ENCODE measurements around the gene TMEM151B. TPM values are rescaled to one million over a fixed set of nuclear protein-coding genes. Genes with fewer than 3 reads are reported as not detected.
"Not testable (repeated sequence)": the region's sequence is repeated elsewhere in the genome, so short reads cannot be mapped to it uniquely, and the experiment has no call there.

Gene TMEM151B
- total and polyA plus RNA-seq, 5 experiments from 2014 or later = not detected

GRCh38 chr6:44339763-44340625 is 69.7 kb downstream of the TMEM151B start:
- Mint-ChIP-seq H3K27me3 (peaks cover 18 to 39% (median 31%) of the 10 kb centered on the region in 5 donors), H3K4me1 (peaks cover 0 to 2% (median 0%) of the 10 kb centered on the region in 4 donors), H3K4me3 (peak overlapping the region in 1 of 10 donors; percentile 38), H3K36me3 (no peaks in the 10 kb centered on the region), H3K27ac (no peak overlapping the region), H3K9me3 (no peaks in the 10 kb centered on the region)
- POLR2A ChIA-PET = no interaction called here
- DNase-seq = no peak
- ATAC-seq = no peak

- Mint-ChIP-seq H3K4me1 (peaks cover 0 to 2% (median 0%) of the 10 kb centered on the region in 4 donors), H3K36me3 (no peaks in the 10 kb centered on the region), H3K27ac (no peak overlapping the region), H3K27me3 (peaks cover 21 to 47% (median 31%) of the 10 kb centered on the region in 5 donors), H3K9me3 (no peaks in the 10 kb centered on the region), H3K4me3 (no peak overlapping the region)
- POLR2A ChIA-PET = interaction anchor here (0.8 kb wide), 1 partner anchor 73 kb away, joined by 3 read pairs; no protein-coding TSS in a partner anchor
- DNase-seq (no peak), ATAC-seq (no peak)
Measured at GRCh38 chr6:44341095-44341890, 71.0 kb downstream of the TMEM151B start.

- DNase-seq (no peak), ATAC-seq (no peak)
- Mint-ChIP-seq H3K4me3 (no peak overlapping the region), H3K36me3 (no peaks in the 10 kb centered on the region), H3K9me3 (no peaks in the 10 kb centered on the region), H3K27me3 (peaks cover 21 to 47% (median 34%) of the 10 kb centered on the region in 5 donors), H3K27ac (no peak overlapping the region), H3K4me1 (peaks cover 0 to 2% (median 0%) of the 10 kb centered on the region in 4 donors)
- POLR2A ChIA-PET = interaction anchor here (0.8 kb wide), 1 partner anchor 74 kb away, joined by 3 read pairs; no protein-coding TSS in a partner anchor
Measured at GRCh38 chr6:44342052-44342451, 71.8 kb downstream of the TMEM151B start.

- no peak for ATAC-seq
- Mint-ChIP-seq H3K4me1 (peaks cover 0 to 2% (median 0%) of the 10 kb centered on the region in 4 donors), H3K9me3 (no peaks in the 10 kb centered on the region), H3K36me3 (no peaks in the 10 kb centered on the region), H3K27me3 (peaks cover 21 to 47% (median 34%) of the 10 kb centered on the region in 5 donors), H3K27ac (no peak within 1 kb of the TSS), H3K4me3 (no peak within 1 kb of the TSS)
- DNase-seq = no peak
- POLR2A ChIA-PET = no interaction called here
Measured at GRCh38 chr6:44342489-44342888, 72.2 kb downstream of the TMEM151B start, which contains the start of gene SPATS1. TSS of gene SPATS1 (plus strand) at chr6:44342650. CDS start at chr6:44343096, 446 bp downstream.

GRCh38 chr6:44346818-44347217 is 76.6 kb downstream of the TMEM151B start:
- H3K27ac Mint-ChIP-seq, H3K9me3 Mint-ChIP-seq, H3K4me1 Mint-ChIP-seq, H3K4me3 Mint-ChIP-seq, H3K36me3 Mint-ChIP-seq, POLR2A ChIA-PET, DNase-seq, ATAC-seq: not testable (repeated sequence)
- H3K27me3 Mint-ChIP-seq = peaks cover 14 to 40% (median 27%) of the 10 kb centered on the region in 5 donors

- Mint-ChIP-seq H3K4me3 (no peak overlapping the region), H3K9me3 (no peaks in the 10 kb centered on the region), H3K4me1 (no peaks in the 10 kb centered on the region), H3K27me3 (peaks cover 3 to 8% (median 5%) of the 10 kb centered on the region in 5 donors), H3K36me3 (no peaks in the 10 kb centered on the region), H3K27ac (peak overlapping the region in 1 of 10 donors; percentile 23)
- DNase-seq = no peak
- POLR2A ChIA-PET = no interaction called here
- no peak for ATAC-seq
Measured at GRCh38 chr6:44349904-44350649, 79.8 kb downstream of the TMEM151B start.

GRCh38 chr6:44350650-44350994 is 80.4 kb downstream of the TMEM151B start:
- DNase-seq, POLR2A ChIA-PET, H3K27me3 Mint-ChIP-seq, H3K9me3 Mint-ChIP-seq, H3K27ac Mint-ChIP-seq, H3K4me1 Mint-ChIP-seq, H3K36me3 Mint-ChIP-seq, H3K4me3 Mint-ChIP-seq, ATAC-seq: not testable (repeated sequence)

- peaks cover 3 to 10% (median 5%) of the 10 kb centered on the region in 5 donors for H3K27me3 Mint-ChIP-seq
Measured at GRCh38 chr6:44352259-44352658, 82.0 kb downstream of the TMEM151B start.

GRCh38 chr6:44353336-44353735 is 83.1 kb downstream of the TMEM151B start:
- ATAC-seq = no peak
- Mint-ChIP-seq H3K9me3 (peaks cover 0 to 4% (median 0%) of the 10 kb centered on the region in 9 donors), H3K4me1 (no peaks in the 10 kb centered on the region), H3K36me3 (no peaks in the 10 kb centered on the region), H3K27ac (no peak overlapping the region), H3K4me3 (no peak overlapping the region), H3K27me3 (peaks cover 5 to 14% (median 8%) of the 10 kb centered on the region in 5 donors)
- POLR2A ChIA-PET = no interaction called here
- DNase-seq = no peak

More at GRCh38 chr6:44352259-44352658, 82.0 kb downstream of the TMEM151B start:
- POLR2A ChIA-PET = interaction anchor here (0.6 kb wide), 1 partner anchor 815 kb away, joined by 4 read pairs; no protein-coding TSS in a partner anchor
- ATAC-seq = no peak
- Mint-ChIP-seq H3K27ac (no peak overlapping the region), H3K4me1 (no peaks in the 10 kb centered on the region), H3K36me3 (no peaks in the 10 kb centered on the region), H3K4me3 (no peak overlapping the region), H3K9me3 (peaks cover 0 to 4% (median 0%) of the 10 kb centered on the region in 9 donors)
- no peak for DNase-seq

GRCh38 chr6:44355640-44356039 is 85.4 kb downstream of the TMEM151B start:
- H3K27ac Mint-ChIP-seq = no peak overlapping the region
- no peak for DNase-seq
- H3K4me1 Mint-ChIP-seq = no peaks in the 10 kb centered on the region
- H3K4me3 Mint-ChIP-seq = no peak overlapping the region
- H3K27me3 Mint-ChIP-seq = peaks cover 5 to 17% (median 11%) of the 10 kb centered on the region in 5 donors
- H3K9me3 Mint-ChIP-seq = peaks cover 0 to 4% (median 0%) of the 10 kb centered on the region in 9 donors
- no peak for ATAC-seq
- POLR2A ChIA-PET = no interaction called here
- no peaks in the 10 kb centered on the region for H3K36me3 Mint-ChIP-seq

- no peak overlapping the region for H3K27ac Mint-ChIP-seq
- ATAC-seq = no peak
- POLR2A ChIA-PET = no interaction called here
- peaks cover 5 to 17% (median 14%) of the 10 kb centered on the region in 5 donors for H3K27me3 Mint-ChIP-seq
- no peaks in the 10 kb centered on the region for H3K4me1 Mint-ChIP-seq
- no peaks in the 10 kb centered on the region for H3K36me3 Mint-ChIP-seq
- no peak for DNase-seq
- no peak overlapping the region for H3K4me3 Mint-ChIP-seq
- H3K9me3 Mint-ChIP-seq = peaks cover 0 to 4% (median 0%) of the 10 kb centered on the region in 9 donors
Measured at GRCh38 chr6:44356487-44356886, 86.2 kb downstream of the TMEM151B start.

Data from naive thymus-derived CD8-positive, alpha-beta T cell (primary cell).